ENCODE results near the gene TMEM273. TPM values are rescaled to one million over a fixed set of nuclear protein-coding genes. Genes with fewer than 3 reads are reported as not detected.

The TMEM273 gene
- total RNA-seq, 1 donor from 2014 or later: not detected

- Mint-ChIP-seq H3K36me3 (no peaks in the 10 kb centered on the region), H3K27ac (no peak overlapping the region), H3K4me3 (no peak overlapping the region), H3K9me3 (peaks cover 3% of the 10 kb centered on the region), H3K27me3 (peaks cover 28% of the 10 kb centered on the region), H3K4me1 (ENCODE audit: unreplicated experiment) (no peaks in the 10 kb centered on the region)
- DNase-seq (ENCODE audit: extremely low spot score, unreplicated experiment): no peak
- no peak for TF ChIP-seq CTCF (conservative IDR thresholded peaks at IDR 0.05)
These were observed 46.5 kb downstream of the TMEM273 start for GRCh38 chr10:49141541-49142332.

GRCh38 chr10:49140304-49141177, 47.6 kb downstream of the TMEM273 start:
- Mint-ChIP-seq H3K4me3 (no peak overlapping the region), H3K27me3 (peaks cover 25% of the 10 kb centered on the region), H3K4me1 (ENCODE audit: unreplicated experiment) (no peaks in the 10 kb centered on the region), H3K27ac (no peak overlapping the region), H3K36me3 (no peaks in the 10 kb centered on the region), H3K9me3 (peaks cover 4% of the 10 kb centered on the region)
- no peak for DNase-seq (ENCODE audit: extremely low spot score, unreplicated experiment)
- TF ChIP-seq CTCF (conservative IDR thresholded peaks at IDR 0.05): no peak

DNA sequence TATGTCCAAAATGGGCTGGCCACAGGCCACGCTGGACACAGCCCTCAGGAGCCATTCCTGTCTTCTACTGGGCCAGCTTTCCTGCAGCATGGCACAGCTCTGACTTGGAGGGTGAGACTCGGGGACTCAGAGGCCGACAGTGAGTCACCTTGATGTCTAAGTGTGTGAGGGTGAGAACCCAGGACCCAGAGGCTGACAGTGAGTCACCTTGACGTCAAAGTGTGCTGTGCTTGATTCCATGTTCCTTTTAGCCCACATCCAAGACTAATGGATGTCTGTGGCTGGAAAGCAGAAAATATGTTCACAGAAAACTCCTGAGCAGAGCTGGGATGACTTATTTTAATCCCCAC, 48.4 kb downstream of the TMEM273 start:
- Mint-ChIP-seq H3K36me3 (no peaks in the 10 kb centered on the region), H3K27ac (no peak overlapping the region), H3K9me3 (peaks cover 4% of the 10 kb centered on the region), H3K27me3 (peaks cover 25% of the 10 kb centered on the region), H3K4me1 (ENCODE audit: unreplicated experiment) (no peaks in the 10 kb centered on the region), H3K4me3 (no peak overlapping the region)
- DNase-seq (ENCODE audit: extremely low spot score, unreplicated experiment): no peak
- no peak for TF ChIP-seq CTCF (conservative IDR thresholded peaks at IDR 0.05)

DNA sequence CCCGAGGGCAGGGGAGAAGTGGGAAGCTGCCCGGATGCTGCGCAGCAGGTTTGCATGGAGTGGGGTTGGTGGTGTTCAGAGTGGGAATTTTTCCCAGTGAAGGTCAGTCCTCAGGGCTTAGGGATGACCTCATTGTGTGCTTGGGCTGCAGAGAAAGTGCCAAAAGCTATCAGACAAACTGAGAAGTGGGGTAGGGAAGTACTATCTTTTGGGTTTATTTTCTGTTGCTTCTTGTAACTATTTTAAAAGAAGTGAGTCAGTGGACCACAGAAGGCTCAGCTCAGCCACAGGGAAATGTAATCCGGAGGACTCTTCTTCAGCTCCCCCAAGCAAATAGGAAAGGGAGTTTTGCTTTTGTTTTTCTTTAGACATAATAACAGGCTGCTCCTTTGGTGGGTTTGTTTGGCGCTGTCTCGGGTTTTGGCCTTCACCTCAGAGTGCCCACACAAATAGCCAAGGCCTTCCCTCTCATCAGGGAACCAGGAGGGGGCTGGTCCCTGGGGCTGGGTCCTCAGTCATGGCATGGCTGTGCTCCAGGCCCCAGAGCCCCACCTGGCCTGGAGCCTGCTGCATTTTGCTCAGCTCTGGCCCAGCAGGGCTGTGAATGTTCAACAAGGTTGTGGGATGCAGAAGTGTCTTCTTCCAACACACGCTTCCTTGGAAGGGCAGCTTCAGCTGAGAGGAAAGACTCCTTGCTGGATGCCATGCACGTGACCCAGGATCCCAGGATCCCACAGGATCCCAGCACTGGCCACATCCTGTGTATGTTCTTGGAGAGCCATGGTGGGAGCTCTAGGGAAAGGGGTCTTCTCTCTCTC, 49.0 kb downstream of the TMEM273 start:
- Mint-ChIP-seq H3K9me3 (peaks cover 4% of the 10 kb centered on the region), H3K4me1 (ENCODE audit: unreplicated experiment) (no peaks in the 10 kb centered on the region), H3K27ac (no peak overlapping the region), H3K36me3 (no peaks in the 10 kb centered on the region), H3K27me3 (peaks cover 22% of the 10 kb centered on the region), H3K4me3 (no peak overlapping the region)
- no peak for TF ChIP-seq CTCF (conservative IDR thresholded peaks at IDR 0.05)
- DNase-seq (ENCODE audit: extremely low spot score, unreplicated experiment): no peak

DNA sequence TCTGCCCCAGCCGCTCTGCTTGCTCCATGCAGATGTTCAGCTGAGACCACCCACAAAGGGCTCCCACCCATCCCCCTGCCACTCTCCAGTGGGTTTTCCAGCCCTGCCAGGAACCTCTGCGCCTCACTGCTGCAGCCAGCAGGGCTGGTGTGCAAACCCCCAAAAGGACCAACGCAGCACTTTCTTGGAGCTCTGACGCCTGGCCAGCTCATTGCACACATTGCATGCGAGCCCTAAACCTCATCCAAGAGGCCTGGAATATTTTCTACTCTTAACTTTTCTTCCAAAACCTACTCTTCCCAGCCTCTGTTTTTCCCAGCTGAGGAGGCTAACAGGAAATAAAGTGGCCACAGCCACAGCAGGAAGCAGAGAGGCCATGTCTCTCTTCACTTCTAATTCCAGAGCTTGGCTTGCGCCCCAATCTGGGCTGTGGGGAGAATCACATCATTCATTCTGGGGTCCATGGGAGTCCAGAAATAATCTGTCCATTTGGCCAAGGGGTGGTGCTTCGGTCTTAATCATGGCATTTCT, 49.8 kb downstream of the TMEM273 start:
- H3K27me3 Mint-ChIP-seq: peaks cover 19% of the 10 kb centered on the region
- no peak overlapping the region for H3K27ac Mint-ChIP-seq
- H3K9me3 Mint-ChIP-seq: peaks cover 4% of the 10 kb centered on the region
- no peak for DNase-seq (ENCODE audit: extremely low spot score, unreplicated experiment)
- TF ChIP-seq CTCF (conservative IDR thresholded peaks at IDR 0.05): no peak
- H3K4me1 Mint-ChIP-seq (ENCODE audit: unreplicated experiment): no peaks in the 10 kb centered on the region
- H3K36me3 Mint-ChIP-seq: no peaks in the 10 kb centered on the region
- H3K4me3 Mint-ChIP-seq: no peak overlapping the region

Data from type B pancreatic cell (in vitro differentiated cells).